Hepatocyte (in vitro differentiated cells): ENCODE data around the gene RNLS.

ENCODE experiments used
- CTCF ChIP-seq: fragments of 200-600 bp; sonication (generic); IDR thresholded peaks from 2 replicates; pipeline ENCODE4 v1.5.1; 2016; ENCODE audit warnings: antibody characterized with exemption, mild to moderate bottlenecking; ENCODE audit not compliant: poor library complexity
- EZH2 ChIP-seq: fragments of 200-600 bp; sonication (generic); IDR thresholded peaks from 2 replicates; pipeline ENCODE4 v1.6.1; 2016; ENCODE audit warnings: antibody characterized with exemption, mild to moderate bottlenecking, borderline replicate concordance
- EZH2phosphoT487 ChIP-seq: fragments of 200-600 bp; sonication (generic); IDR thresholded peaks from one replicate; pipeline ENCODE4 v1.6.1; 2018; ENCODE audit warnings: antibody characterized with exemption, mild to moderate bottlenecking, low read depth, moderate library complexity; ENCODE audit not compliant: unreplicated experiment, severe bottlenecking

GRCh38 chr10:88372881-88373592, 210.1 kb downstream of the RNLS start:
- TF ChIP-seq CTCF = no peak
- no peak for TF ChIP-seq EZH2
- TF ChIP-seq EZH2phosphoT487 = no peak
